ENCODE data around the gene JPH3.
"Not testable (repeated sequence)": the region's sequence is repeated elsewhere in the genome, so short reads cannot be mapped to it uniquely, and the experiment has no call there.

GRCh38 chr16:87578142-87578930 lies 24.0 kb upstream of the JPH3 start:
- not testable (repeated sequence) for TF ChIP-seq CTCF (IDR thresholded peaks at IDR 0.05; ENCODE audit: poor library complexity, severe bottlenecking); SMC3 (conservative IDR thresholded peaks at IDR 0.05; ENCODE audit: poor library complexity)
